GM23338 (cell line): Measurements from ENCODE around the gene PLCL1. TPM values are rescaled to one million over a fixed set of nuclear protein-coding genes. Genes with fewer than 3 reads are reported as not detected.

ENCODE experiments used
- ATAC-seq: fragments of 200-7000 bp; cut with Tn5 transposase; 3 replicates; pipeline ENCODE4 v1.9.1; 2020
- DNase-seq: peaks from one replicate; pipeline ENCODE4 v3.0.0-alpha.2; 2015; ENCODE audit warnings: low spot score
- H2AFZ ChIP-seq: fragments of 200-600 bp; sonication (generic); 2 replicates; pipeline ENCODE4 v1.8.0; 2016; ENCODE audit warnings: antibody characterized with exemption, mild to moderate bottlenecking, moderate library complexity
- H3F3A ChIP-seq: fragments of 200-600 bp; sonication (generic); replicated peaks from 2 replicates; pipeline ENCODE4 v1.8.0; 2017; ENCODE audit warnings: antibody characterized with exemption, mixed run types, low read depth
- H3K27ac ChIP-seq: fragments of 200-600 bp; sonication (generic); 2 replicates; pipeline ENCODE4 v1.6.1; 2016; ENCODE audit warnings: low read depth
- H3K27me3 ChIP-seq: fragments of 200-600 bp; sonication (generic); 2 replicates; pipeline ENCODE4 v1.8.0; 2016; ENCODE audit warnings: mild to moderate bottlenecking, mixed run types, moderate library complexity; ENCODE audit not compliant: insufficient read depth
- H3K36me3 ChIP-seq: fragments of 200-600 bp; sonication (generic); 2 replicates; pipeline ENCODE4 v1.8.0; 2016; ENCODE audit warnings: mild to moderate bottlenecking; ENCODE audit not compliant: insufficient read depth
- H3K4me1 ChIP-seq: fragments of 200-600 bp; sonication (generic); 2 replicates; pipeline ENCODE4 v1.8.0; 2016; ENCODE audit warnings: mild to moderate bottlenecking, moderate library complexity; ENCODE audit not compliant: insufficient read depth
- H3K4me2 ChIP-seq: fragments of 200-600 bp; sonication (generic); 2 replicates; pipeline ENCODE4 v1.7.1; 2017; ENCODE audit warnings: mixed run types
- H3K4me3 ChIP-seq: fragments of 200-600 bp; sonication (generic); 2 replicates; pipeline ENCODE4 v1.6.1; 2016; ENCODE audit warnings: mixed run types
- H3K79me2 ChIP-seq: fragments of 200-600 bp; sonication (generic); replicated peaks from 2 replicates; pipeline ENCODE4 v1.8.0; 2017; ENCODE audit warnings: mild to moderate bottlenecking; ENCODE audit not compliant: insufficient read depth
- H3K9me2 ChIP-seq: fragments of 200-600 bp; sonication (generic); 2 replicates; pipeline ENCODE4 v1.8.0; 2017; ENCODE audit not compliant: insufficient read depth
- H4K20me1 ChIP-seq: fragments of 200-600 bp; sonication (generic); replicated peaks from 2 replicates; pipeline ENCODE4 v1.8.0; 2017; ENCODE audit warnings: mild to moderate bottlenecking; ENCODE audit not compliant: insufficient read depth
- H3K27ac Mint-ChIP-seq: 2 replicates; pipeline ENCODE4 v1.8.0; 2020; ENCODE audit warnings: inconsistent platforms, mild to moderate bottlenecking, moderate library complexity, mixed read lengths
- H3K27me3 Mint-ChIP-seq: 3 replicates; pipeline ENCODE4 v1.8.0; 2022; ENCODE audit warnings: low read depth, mild to moderate bottlenecking, moderate library complexity, mixed read lengths, inconsistent platforms; ENCODE audit not compliant: insufficient read depth, poor library complexity
- H3K36me3 Mint-ChIP-seq: 3 replicates; pipeline ENCODE4 v1.8.0; 2021; ENCODE audit warnings: low read depth, mild to moderate bottlenecking, inconsistent platforms, moderate library complexity, mixed read lengths
- H3K4me1 Mint-ChIP-seq: 3 replicates; pipeline ENCODE4 v1.8.0; 2020; ENCODE audit warnings: mild to moderate bottlenecking, inconsistent platforms, mixed read lengths
- H3K4me3 Mint-ChIP-seq: 3 replicates; pipeline ENCODE4 v1.8.0; 2021; ENCODE audit warnings: moderate library complexity, mild to moderate bottlenecking, inconsistent platforms, mixed read lengths
- H3K9me3 Mint-ChIP-seq: 3 replicates; pipeline ENCODE4 v1.8.0; 2020; ENCODE audit warnings: moderate library complexity, mild to moderate bottlenecking, inconsistent platforms, mixed read lengths
- CREB1 ChIP-seq: fragments of 250-450 bp; sonication (Bioruptor Pico); IDR thresholded peaks from 2 replicates; pipeline ENCODE4 v1.5.0; 2020; ENCODE audit warnings: low read depth, mild to moderate bottlenecking, moderate library complexity
- CTCF ChIP-seq, 2 experiments: fragments of 200-600 bp in 1 of 2; sonication (generic) in 1 of 2; conservative IDR thresholded peaks; 2 replicates each; pipeline versions ENCODE4 v1.5.1 to v1.6.1; 2016 to 2017; ENCODE audit warnings: antibody characterized with exemption in 2 of 2, low read depth in 2 of 2, mild to moderate bottlenecking in 2 of 2, moderate library complexity in 1 of 2
- EZH2 ChIP-seq: fragments of 200-600 bp; sonication (generic); IDR thresholded peaks from one replicate; pipeline ENCODE4 v1.8.0; 2017; ENCODE audit warnings: antibody characterized with exemption, mild to moderate bottlenecking, low read depth; ENCODE audit not compliant: unreplicated experiment
- EZH2phosphoT487 ChIP-seq: fragments of 200-600 bp; sonication (generic); IDR thresholded peaks from one replicate; pipeline ENCODE4 v1.8.1; 2018; ENCODE audit warnings: antibody characterized with exemption; ENCODE audit not compliant: unreplicated experiment
- JUNB ChIP-seq: IDR thresholded peaks from one replicate; pipeline ENCODE4 v1.6.1; 2016; ENCODE audit warnings: antibody characterized with exemption; ENCODE audit not compliant: unreplicated experiment
- NANOG ChIP-seq: IDR thresholded peaks from 2 replicates; pipeline ENCODE4 v1.6.1; 2016; ENCODE audit warnings: antibody characterized with exemption, borderline replicate concordance
- POLR2AphosphoS5 ChIP-seq: IDR thresholded peaks from 2 replicates; pipeline ENCODE4 v1.6.1; 2016; ENCODE audit warnings: antibody characterized with exemption, low read depth
- REST ChIP-seq: IDR thresholded peaks from one replicate; pipeline ENCODE4 v1.6.1; 2018; ENCODE audit warnings: antibody characterized with exemption; ENCODE audit not compliant: unreplicated experiment
- STAT1 ChIP-seq: IDR thresholded peaks from one replicate; pipeline ENCODE4 v1.6.1; 2016; ENCODE audit warnings: antibody characterized with exemption; ENCODE audit not compliant: unreplicated experiment
- ZNF114 ChIP-seq: fragments of 250-450 bp; sonication (Bioruptor Pico); IDR thresholded peaks from 2 replicates; pipeline ENCODE4 v1.5.0; 2020; ENCODE audit warnings: mild to moderate bottlenecking, moderate library complexity
- ZNF331 ChIP-seq: fragments of 250-450 bp; sonication (Bioruptor Pico); IDR thresholded peaks from 2 replicates; pipeline ENCODE4 v1.5.0; 2020; ENCODE audit warnings: low read depth, mild to moderate bottlenecking, moderate library complexity
- ZNF462 ChIP-seq: fragments of 250-450 bp; sonication (Bioruptor Pico); IDR thresholded peaks from 2 replicates; pipeline ENCODE4 v1.5.0; 2020; ENCODE audit warnings: mild to moderate bottlenecking, moderate library complexity
- polyA plus RNA-seq: library from polyadenylated mRNA; unstranded; fragments of >200 nt; fragmentation: Nextera tagmentation; extraction: Ambion mirVana; gene quantifications from 2 replicates; pipeline ENCODE4 v1.2.1, GENCODE V29; 2016
- total RNA-seq: library from RNA; depleted of rRNA; stranded (reverse); fragments of >200 nt; shearing (Covaris generic); gene quantifications from 2 replicates; pipeline ENCODE4 v1.2.3, GENCODE V29; 2014
- TF ChIP-seq, protein P1 (sequence below): IDR thresholded peaks from 2 replicates; pipeline ENCODE4 v1.6.1; 2016; ENCODE audit warnings: antibody characterized with exemption

The PLCL1 gene
- total and polyA plus RNA-seq, 2 experiments from 2014 or later, result not detected

- Mint-ChIP-seq H3K27me3 (no peaks in the 10 kb centered on the region), H3K4me1 (peaks cover 2% of the 10 kb centered on the region; the same call in 1 of the 3 replicates), H3K27ac (no peak overlapping the region; the same call in 1 of the 2 replicates), H3K4me3 (no peak overlapping the region), H3K9me3 (no peaks in the 10 kb centered on the region), H3K36me3 (no peaks in the 10 kb centered on the region)
- Histone ChIP-seq H3K27ac (no peak overlapping the region), H3K9me2 (no peaks in the 10 kb centered on the region), H3K27me3 (no peaks in the 10 kb centered on the region), H3F3A (no peaks in the 10 kb centered on the region), H4K20me1 (no peaks in the 10 kb centered on the region), H3K79me2 (no peaks in the 10 kb centered on the region), H3K4me2 (no peak overlapping the region), H3K4me3 (no peak overlapping the region), H2AFZ (no peak overlapping the region), H3K36me3 (no peaks in the 10 kb centered on the region), H3K4me1 (no peaks in the 10 kb centered on the region)
- DNase-seq (no peak), ATAC-seq (no peak)
- TF ChIP-seq NANOG (no peak), CTCF (conservative IDR thresholded peaks at IDR 0.05; ENCODE audit: low read depth in 2 of 2) (no peak), EZH2 (no peak), STAT1 (no peak), EZH2phosphoT487 (no peak), ZNF114 (CRISPR knock-in tag) (no peak), ZNF462 (CRISPR knock-in tag) (no peak), CREB1 (no peak), REST (no peak), JUNB (no peak), ZNF331 (CRISPR knock-in tag) (no peak), POLR2AphosphoS5 (no peak)
- TF ChIP-seq, protein P1, sequence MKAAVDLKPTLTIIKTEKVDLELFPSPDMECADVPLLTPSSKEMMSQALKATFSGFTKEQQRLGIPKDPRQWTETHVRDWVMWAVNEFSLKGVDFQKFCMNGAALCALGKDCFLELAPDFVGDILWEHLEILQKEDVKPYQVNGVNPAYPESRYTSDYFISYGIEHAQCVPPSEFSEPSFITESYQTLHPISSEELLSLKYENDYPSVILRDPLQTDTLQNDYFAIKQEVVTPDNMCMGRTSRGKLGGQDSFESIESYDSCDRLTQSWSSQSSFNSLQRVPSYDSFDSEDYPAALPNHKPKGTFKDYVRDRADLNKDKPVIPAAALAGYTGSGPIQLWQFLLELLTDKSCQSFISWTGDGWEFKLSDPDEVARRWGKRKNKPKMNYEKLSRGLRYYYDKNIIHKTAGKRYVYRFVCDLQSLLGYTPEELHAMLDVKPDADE, result no peak
These were observed 111.3 kb downstream of the PLCL1 start for GRCh38 chr2:197915548-197916265.
